NCI-H2196 (cell line): ENCODE measurements around the gene ASL.
"Not testable (repeated sequence)": the region's sequence is repeated elsewhere in the genome, so short reads cannot be mapped to it uniquely, and the experiment has no call there.

ENCODE experiments used
- DNase-seq: peaks from one replicate; lab custom pipeline; 2025; ENCODE audit not compliant: unreplicated experiment; lab: John Stamatoyannopoulos, UW

Gene ASL

DNA sequence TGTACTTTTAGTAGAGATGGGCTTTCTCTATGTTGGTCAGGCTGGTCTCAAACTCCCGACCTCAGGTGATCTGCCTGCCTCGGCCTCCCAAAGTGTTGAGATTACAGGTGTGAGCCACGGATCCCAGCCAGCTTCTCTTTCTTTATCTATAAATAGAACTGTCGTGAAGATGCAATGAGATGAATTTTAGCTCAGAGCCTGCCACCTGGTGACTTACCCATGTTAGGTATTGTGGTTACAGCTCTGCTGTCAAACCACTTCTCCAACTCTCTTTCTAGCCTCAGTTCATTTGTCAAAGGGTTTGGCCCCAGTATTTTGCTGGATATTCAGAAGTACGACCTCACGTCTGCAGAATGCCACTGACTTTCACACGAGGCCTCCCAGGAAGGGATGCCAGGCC is 3.4 kb upstream of the ASL start:
- not testable (repeated sequence) for DNase-seq

DNA sequence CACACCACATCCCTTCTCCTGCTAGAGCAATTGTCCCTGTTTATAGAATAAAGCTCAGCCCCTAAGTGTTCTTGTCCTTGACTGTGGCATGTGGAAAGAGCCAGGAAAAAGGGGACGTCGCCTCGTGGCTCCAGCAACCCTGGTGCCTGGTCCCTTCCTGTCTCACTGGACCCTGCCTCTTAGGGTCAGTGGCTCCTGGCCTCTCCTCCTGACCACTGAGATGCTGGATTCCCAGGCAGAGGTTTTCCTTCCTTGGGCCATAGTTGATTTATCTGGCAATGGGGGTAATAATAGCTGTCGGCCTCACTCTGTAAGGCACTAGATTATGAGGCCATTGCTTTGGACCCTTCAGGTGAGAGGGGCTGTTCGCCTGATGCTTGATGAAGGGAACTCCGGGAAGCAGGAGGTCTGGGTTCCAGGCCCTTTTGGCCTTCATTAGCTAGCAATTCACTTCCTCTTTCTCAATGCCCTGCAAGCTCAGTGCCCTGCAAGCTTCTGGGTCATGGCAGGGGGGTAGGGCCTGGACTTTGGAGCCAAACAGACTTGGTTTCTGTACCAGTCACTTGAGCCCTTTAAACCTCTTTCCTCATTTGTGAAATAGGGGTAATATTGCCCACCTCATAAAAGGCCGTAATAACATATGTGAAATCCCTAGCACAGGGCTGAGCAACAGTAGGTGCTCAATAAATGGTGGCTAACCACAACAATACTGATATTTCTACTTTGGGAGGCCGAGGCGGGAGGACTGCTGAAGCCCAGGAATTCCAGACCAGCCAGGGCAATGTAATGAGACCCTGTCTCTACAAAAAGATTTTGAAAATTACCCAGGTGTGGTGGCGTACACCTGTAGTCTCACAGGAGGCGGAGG is 1.1 kb downstream of the ASL start:
- DNase-seq: no peak

DNA sequence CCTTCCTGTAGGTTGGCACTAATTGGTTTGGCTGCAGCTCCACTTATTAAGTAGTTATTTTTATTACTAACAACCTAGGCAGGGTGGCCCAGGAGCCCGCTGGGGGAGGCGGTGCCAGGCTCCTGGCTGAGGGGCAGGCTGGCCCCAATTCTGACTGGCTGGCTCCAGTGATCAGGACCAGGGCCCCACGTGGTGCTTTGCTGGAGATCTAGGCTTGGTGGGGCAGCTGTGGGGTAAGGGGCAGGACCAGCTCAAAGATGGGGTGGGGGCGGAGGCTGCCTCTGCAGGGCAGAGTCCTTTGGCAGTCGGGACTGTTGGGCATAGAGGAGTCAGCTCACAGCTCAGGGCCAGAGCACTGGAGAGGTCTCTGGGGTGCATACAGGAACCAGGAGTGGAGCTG is 2.4 kb downstream of the ASL start:
- DNase-seq: no peak

DNA sequence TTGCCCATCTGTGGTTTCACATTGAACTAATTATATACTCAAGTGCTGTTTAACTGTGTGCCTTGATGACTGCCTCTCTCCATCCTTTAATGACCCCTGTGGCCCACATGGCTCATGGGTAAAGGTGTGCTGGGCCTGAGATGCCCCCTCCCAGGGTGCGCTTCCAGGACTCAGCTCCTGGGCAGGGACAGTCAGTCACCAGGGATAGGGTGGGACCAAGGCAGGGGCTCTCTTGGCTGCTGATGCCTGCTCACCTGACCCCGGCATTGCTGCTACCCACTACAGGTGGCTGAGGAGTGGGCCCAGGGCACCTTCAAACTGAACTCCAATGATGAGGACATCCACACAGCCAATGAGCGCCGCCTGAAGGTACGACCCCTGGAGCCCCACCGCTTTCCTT is 6.5 kb downstream of the ASL start:
- no peak for DNase-seq

DNA sequence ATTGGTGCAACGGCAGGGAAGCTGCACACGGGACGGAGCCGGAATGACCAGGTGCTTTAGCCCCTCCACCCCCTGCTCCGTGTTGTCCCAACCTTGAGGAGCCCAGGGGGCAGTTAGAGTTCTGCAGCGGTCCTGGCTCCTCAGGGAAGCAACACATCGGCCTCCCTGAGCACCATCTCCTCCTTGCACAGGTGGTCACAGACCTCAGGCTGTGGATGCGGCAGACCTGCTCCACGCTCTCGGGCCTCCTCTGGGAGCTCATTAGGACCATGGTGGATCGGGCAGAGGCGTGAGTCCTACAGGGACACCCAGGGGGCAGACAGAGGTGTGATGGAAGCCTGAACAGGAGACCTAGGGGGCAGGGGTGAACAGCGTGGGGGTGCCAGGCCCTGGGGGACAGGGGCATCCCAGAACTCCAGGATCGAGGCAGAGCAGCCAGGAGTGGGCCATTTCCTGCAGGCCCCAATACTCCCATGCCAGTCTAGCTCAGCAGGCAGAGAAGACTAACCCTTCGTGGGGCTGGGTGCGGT is 7.3 kb downstream of the ASL start:
- no peak for DNase-seq

DNA sequence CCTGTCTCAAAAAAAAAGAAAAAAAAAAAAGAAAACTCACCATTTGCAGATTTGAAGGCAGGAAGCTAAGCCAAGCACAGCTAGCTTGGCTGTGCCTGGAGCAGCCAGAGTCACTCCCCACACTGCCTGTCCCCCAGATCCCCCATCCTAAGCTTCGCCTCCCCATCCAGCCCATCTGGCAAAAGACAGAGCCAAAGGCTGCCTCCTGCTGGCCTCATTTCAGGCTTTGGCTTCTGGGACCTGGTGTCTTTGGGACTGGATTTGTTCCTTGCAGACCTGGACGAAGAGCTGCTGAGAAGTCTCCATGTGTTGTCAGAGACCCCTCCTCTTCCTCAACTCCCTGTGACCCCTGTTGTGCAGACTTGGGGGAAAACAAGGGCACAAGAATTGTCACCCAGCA is 8.1 kb downstream of the ASL start:
- DNase-seq: no peak

DNA sequence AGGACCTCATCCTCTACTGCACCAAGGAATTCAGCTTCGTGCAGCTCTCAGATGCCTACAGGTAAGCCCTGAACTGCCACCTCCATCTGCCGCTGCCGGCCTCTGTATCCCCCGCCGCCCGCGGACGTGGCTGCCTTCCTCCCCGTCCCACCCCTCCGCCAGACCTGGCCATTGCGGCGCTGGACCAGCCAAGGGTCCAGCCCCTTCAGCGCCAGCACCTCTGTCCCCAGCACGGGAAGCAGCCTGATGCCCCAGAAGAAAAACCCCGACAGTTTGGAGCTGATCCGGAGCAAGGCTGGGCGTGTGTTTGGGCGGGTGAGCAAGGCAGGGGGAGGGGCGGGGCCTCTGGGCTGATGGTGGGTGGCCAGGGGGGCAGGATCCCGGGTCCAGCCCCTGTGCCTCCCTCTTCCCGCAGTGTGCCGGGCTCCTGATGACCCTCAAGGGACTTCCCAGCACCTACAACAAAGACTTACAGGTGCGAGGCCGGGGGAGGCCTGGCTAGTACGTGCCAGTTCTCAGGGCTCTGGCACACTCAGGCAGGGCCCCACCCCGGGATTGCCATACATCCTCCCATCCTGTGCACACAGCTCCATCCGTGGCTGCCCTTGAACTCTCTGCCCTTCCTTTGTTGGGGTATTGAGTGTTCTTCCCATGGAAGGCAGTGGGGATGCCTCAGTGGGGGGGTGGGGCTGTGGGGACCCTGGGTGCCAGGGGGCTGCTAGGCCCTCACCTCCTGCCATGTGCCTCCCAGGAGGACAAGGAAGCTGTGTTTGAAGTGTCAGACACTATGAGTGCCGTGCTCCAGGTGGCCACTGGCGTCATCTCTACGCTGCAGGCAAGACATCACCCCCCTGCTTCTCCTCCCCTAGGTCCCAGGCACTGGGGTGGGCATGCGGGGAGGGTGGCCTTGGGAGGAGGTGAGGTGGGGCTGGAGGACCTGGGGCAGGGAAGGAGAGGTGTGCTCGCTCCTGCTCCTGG is 13.5 kb downstream of the ASL start:
- DNase-seq: no peak

DNA sequence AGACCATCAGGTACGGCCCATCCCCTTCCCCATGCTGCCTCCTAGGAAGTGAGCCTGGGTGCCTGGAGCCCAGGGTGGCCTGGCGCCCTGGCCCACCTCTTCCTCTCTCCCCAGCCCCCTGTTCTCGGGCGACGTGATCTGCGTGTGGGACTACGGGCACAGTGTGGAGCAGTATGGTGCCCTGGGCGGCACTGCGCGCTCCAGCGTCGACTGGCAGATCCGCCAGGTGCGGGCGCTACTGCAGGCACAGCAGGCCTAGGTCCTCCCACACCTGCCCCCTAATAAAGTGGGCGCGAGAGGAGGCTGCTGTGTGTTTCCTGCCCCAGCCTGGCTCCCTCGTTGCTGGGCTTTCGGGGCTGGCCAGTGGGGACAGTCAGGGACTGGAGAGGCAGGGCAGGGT is 17.0 kb downstream of the ASL start:
- DNase-seq: no peak

DNA sequence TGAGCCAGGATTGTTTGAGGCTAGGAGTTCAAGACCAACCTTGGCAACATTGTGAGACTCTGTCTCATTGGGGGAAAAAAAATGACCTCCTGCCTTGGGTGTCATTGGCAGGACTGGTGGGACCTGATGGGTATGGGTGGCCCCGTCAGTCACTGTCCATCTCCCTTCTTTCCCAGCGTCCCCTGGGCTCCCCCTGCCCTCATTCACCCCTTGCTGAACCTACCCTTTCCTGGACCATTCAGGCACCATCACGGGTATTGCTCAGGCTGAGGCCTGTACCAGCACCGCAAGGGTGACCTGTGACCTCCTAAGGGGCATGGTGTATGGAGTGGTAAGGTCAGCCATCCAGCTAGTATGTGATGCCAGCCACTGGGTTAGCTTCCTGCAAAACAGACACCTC is 19.4 kb downstream of the ASL start:
- DNase-seq: no peak

DNA sequence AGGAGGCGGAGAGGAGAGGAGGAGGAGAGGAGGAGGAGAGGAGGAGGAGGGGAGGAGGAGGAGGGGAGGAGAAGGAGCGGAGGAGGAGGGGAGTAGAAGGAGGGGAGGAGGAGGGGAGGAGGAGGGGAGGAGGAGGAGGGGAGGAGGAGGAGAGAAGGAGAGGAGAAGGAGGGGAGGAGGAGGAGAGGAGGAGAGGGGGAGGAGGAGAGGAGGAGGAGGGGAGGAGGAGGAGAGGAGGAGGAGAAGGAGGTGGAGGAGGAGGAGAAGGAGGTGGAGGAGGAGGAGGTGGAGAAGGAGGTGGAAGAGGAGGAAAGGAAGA is 23.6 kb downstream of the ASL start:
- no peak for DNase-seq

DNA sequence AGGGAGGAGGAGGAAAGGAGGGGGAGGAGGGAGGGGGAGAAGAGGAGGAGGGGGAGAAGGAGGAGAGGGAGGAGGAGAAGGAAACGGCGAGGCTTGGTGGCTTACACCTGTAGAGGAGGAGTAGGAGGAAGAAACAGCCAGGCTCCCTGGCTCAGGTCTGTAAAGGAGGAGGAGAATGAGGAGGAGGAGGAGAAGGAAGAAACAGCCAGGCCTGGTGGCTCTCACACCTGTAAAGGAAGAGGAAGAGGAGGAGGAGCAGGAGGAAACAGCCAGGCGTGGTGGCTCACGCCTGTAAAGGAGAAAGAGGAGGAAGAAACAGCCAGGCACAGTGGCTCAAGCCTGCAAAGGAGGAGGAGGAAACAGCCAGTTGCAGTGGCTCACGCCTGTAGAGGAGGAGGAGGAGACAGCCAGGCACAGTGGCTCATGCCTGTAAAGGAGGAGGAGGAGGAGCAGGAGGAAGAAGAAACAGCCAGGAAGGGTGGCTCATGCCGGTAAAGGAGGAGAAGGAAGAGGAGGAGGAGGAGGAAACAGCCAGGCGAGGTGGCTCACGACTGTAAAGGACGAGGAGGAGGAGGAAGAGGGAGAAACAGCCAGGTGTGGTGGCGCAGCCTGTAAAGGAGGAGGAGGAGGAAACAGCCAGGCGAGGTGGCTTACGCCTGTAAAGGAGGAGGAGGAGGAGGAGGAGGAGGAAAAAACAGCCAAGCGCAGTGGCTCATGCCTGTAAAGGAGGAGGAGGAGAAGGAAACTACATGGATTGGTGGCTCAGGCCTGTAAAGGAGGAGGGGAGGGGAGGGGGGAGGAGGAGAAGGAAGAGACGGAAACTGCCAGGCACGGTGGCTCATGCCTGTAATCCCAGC is 24.2 kb downstream of the ASL start:
- DNase-seq: peak; percentile 72

DNA sequence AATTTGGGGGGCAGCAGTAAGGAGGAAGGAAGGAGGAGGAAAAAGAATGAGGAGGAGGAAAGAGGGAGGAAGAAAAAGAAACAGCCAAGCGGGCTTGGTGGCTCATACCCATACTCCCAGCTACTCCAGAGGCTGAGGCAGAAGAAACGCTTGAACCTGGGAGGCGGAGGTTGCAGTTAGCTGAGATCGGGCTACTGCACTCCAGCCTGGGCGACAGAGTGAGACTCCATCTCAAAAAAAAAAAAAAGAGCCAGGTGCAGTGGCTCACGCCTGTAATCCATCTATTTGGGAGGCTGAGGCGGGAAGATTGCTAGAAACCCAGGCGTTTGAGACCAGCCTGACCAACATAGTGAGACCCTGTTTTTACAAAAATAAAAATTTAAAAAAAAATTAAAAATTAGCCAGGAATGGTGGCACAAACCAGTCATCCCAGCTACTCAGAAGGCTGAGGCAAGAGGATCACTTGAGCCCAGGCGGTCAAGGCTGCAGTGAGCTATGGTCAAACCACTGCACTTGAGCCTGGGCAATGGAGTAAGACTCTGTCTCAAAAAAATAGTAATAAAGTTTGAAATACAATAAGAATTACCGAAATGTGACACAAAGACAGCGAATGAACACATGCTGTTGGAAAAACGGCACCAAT is 24.9 kb downstream of the ASL start:
- DNase-seq: peak; percentile 45

DNA sequence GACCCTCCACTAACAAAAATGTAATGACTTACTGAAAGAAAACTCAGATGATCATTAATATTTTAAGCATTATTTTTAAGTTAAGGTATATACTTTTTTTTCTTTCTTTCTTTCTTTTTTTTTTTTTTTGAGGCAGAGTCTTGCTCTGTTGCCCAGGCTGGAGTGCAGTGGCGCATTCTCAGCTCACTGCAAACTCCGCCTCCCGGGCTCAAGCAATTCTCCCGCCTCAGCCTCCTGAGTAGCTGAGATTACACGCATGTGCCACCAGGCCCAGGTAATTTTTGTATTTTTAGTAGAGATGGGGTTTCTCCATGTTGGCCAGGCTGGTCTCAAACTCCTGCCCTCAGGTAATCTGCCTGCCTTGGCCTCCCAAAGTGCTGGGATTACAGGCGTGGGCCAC is 26.5 kb downstream of the ASL start:
- DNase-seq: not testable (repeated sequence)

DNA sequence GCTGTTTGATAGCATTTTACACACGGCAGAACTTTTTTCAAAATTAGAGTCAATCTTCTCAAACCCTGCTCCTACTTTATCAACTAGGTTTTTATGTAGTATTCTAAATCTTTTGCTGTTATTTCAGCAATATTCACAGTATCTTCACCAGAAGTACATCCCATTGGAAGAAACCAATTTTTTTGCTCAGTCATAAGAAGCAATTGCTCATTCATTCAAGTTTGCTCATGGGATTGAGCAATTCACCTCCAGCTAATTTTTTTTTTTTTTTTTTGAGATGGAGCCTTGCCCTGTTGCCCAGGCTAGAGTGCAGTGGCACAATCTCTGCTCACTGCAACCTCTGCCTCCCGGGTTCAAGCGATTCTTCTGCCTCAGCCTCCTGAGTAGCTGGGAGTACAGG is 28.4 kb downstream of the ASL start:
- not testable (repeated sequence) for DNase-seq

DNA sequence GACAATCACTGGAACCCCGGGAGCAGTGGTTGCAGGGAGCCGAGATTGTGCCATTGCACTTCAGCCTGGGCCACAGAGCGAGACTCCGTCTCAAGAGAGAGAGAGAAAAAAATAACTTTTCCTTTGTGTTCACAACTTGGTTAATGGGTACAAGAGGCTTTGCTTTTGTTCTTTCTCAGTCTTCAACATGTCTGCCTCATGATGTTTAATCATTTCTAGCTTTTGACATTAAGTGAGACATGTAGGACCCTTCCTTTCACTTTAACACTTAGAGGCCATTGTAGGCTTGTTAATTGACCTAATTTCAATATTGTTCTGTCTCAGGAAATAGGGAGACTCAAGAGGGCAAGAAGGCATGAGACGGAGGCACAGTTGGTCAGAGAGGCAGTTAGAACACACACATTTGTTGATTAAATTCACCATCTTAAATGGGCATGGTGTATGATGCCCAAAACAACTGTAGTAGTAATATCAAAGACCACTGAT is 29.7 kb downstream of the ASL start:
- DNase-seq: no peak

DNA sequence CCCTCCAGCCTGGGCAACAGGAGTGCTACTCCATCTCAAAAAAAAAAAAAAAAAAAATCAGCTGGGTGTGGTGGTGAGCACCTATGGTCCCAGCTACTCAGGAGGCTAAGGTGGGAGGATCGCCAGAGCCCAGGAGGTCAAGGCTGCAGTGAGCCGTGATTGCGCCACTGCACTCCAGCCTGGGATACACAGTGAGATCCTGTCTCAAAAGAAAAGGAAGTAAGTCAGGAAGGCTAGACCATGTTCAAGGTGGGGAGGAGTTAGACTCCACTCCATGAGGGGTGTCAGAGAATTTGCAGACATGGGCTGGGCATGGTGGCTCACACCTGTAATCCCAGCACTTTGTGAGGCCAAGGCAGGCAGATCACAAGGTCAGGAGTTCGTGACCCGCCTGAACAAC is 32.8 kb downstream of the ASL start:
- DNase-seq: not testable (repeated sequence)

DNA sequence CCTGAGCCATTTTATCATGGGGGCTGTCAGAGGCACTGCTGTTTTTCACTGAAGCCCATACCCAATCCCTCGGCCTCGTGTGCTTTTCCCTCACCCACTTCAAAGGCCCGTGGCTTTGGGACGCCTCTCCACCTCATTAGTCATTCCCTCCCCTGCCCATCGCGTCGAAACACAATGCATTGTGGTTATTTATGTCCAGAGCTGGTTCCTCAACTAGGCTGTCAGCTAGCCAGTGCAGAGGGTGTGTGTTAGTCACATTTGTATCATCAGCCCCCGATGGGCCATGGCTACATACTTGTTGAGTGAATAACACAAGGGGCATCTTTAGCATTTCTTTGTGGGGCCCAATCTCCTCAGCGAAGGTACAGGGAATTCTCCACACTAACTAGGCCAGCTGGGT is 35.2 kb downstream of the ASL start:
- no peak for DNase-seq

DNA sequence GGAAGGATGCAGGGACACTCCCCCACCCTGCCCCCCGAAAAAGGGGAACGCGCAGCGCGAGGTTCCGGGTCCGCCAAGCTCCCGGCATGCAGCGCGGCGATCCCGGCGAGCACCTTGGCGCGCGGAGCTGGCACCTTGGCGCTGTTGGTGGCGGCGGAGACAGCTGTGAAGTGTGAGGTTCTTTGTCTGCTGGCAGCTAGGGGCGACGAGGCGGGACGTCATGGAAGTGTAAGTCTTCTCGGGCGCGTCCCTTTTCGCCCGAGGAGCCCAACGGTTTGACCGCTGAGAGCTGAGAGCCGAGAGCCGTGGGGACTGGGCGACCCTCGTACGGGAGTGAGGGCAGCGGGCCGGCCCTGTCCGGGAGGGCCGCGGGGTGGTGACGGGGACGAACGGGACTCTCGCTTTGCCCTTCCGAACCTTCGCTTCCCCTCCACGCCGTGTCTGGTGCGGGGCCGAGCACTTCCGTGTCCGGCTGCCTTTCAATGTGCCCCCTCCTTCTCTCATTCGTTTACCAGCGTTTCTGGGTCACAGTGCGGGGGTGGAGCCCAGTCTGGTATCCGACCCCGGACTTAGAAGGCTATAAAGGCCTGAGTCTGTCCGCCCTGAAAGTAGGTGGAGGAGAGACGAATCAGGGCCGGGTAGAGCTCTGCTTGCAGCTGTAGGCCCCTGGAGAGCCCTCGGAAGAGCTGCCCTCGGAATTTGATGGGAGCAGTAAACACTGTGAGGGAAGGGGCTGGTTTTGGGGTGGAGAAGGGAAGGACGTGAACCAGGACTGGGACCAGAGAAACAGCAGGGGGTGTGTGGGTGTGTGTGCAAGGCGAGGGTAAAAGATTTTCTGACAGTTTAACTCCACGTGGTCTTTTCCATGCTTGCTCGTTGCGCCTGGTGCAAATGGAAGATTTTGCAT is 39.4 kb downstream of the ASL start, which contains the start of gene CRCP:
CRCP (plus strand) TSS at position 105 of the 907 bp plus-strand sequence; CDS start at position 221, 116 bp downstream.
- peak; percentile 80 for DNase-seq
